ENCODE results near the gene COL15A1. TPM values are rescaled to one million over a fixed set of nuclear protein-coding genes. Genes with fewer than 3 reads are reported as not detected.

COL15A1 gene
- total and polyA plus RNA-seq, 8 donors, result 10.7 to 173 (median 27.8) TPM

DNA sequence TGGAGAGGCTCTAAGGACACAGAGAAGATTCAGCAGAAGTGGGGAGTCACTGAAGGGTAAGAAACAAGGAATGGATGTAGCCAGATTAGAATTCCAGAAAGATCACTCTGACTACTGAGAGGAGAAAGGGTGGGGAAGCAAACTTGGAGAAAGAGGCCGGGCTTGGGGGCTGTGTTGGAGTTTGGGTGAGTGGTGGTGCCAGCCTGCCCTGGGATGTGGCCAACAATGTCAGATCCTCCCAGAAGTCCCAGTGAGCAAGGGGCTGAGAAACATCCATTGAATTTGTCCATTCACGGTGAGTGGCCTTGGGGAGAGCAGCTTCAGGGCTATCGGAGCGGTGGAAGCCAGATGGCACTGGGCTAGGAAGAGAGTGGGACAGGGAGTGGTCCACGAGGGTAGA, 60.4 kb downstream of the COL15A1 start:
- no peak for DNase-seq
- Histone ChIP-seq H3K27me3 (no peaks in the 10 kb centered on the region), H3K9me3 (no peaks in the 10 kb centered on the region), H3K4me1 (peaks cover 1 to 19% (median 5%) of the 10 kb centered on the region in 4 donors), H3K36me3 (peaks cover 0 to 44% (median 20%) of the 10 kb centered on the region in 4 donors), H3K4me3 (no peak overlapping the region), H3K27ac (no peak overlapping the region)
- intact Hi-C loops (cut with DNase I; ENCODE audit: low total_unique reads), result no loop called here
- TF ChIP-seq, protein P1, sequence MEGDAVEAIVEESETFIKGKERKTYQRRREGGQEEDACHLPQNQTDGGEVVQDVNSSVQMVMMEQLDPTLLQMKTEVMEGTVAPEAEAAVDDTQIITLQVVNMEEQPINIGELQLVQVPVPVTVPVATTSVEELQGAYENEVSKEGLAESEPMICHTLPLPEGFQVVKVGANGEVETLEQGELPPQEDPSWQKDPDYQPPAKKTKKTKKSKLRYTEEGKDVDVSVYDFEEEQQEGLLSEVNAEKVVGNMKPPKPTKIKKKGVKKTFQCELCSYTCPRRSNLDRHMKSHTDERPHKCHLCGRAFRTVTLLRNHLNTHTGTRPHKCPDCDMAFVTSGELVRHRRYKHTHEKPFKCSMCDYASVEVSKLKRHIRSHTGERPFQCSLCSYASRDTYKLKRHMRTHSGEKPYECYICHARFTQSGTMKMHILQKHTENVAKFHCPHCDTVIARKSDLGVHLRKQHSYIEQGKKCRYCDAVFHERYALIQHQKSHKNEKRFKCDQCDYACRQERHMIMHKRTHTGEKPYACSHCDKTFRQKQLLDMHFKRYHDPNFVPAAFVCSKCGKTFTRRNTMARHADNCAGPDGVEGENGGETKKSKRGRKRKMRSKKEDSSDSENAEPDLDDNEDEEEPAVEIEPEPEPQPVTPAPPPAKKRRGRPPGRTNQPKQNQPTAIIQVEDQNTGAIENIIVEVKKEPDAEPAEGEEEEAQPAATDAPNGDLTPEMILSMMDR (IDR thresholded peaks at IDR 0.05), result no peak
- TF ChIP-seq POLR2A (IDR thresholded peaks at IDR 0.05) (no peak), EP300 (IDR thresholded peaks at IDR 0.05) (no peak), POLR2AphosphoS5 (IDR thresholded peaks at IDR 0.05) (no peak)
- 86 to 94% (median 92%) methylated on average over 5 of the region's 5 CpGs for WGBS, 5 donors

DNA sequence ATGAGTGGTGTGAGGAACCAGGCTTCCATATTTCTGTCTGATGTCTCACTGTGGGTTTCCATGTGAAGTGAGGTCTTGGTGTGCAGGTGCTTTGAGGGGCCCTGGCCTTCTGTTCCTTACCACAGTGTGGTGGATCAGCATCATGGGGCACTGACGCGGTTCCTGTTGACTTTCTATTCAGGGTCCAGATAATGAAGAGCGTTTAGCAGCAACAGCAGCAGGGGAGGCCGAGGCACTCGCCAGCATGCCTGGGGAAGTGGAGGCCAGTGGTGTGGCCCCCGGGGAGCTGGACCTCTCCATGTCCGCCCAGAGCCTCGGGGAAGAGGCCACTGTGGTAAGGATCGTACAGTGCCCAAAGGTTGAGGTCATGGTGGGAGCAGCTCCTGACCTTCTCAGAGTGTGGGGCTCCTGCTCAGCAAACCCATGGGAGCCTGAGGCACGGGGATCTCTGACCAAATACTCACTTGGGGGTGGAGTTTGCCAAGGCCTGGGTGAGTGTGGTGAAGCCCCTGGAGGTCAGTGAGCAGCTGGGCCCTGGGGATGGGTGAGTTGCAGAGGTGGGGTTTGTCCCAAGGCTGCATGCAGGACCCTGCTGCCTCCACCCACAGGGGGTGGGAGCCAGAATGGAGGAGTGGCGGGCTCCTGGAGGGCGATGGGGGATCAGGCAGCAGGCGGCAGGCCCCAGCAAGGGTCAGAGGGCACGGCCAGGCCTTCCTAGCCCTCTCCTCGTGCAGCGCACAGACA, 61.2 kb downstream of the COL15A1 start:
- 85 to 93% (median 90%) methylated on average over 16 of the region's 16 CpGs for WGBS, 5 donors
- intact Hi-C loops (cut with DNase I; ENCODE audit: low total_unique reads), result no loop called here
- H3K27me3 ChIP-seq, result no peaks in the 10 kb centered on the region
- peaks cover 0 to 44% (median 20%) of the 10 kb centered on the region in 4 donors for H3K36me3 ChIP-seq
- H3K9me3 ChIP-seq, result no peaks in the 10 kb centered on the region
- H3K4me1 ChIP-seq, result peaks cover 0 to 16% (median 3%) of the 10 kb centered on the region in 4 donors
- DNase-seq, result no peak
- no peak overlapping the region for H3K27ac ChIP-seq
- no peak overlapping the region for H3K4me3 ChIP-seq
- no peak for TF ChIP-seq POLR2A (IDR thresholded peaks at IDR 0.05)
- no peak for TF ChIP-seq EP300 (IDR thresholded peaks at IDR 0.05)
- no peak for TF ChIP-seq POLR2AphosphoS5 (IDR thresholded peaks at IDR 0.05)
- TF ChIP-seq, protein P1 (IDR thresholded peaks at IDR 0.05), result no peak

GRCh38 chr9:99005651-99006050, 61.9 kb downstream of the COL15A1 start:
- H3K27ac ChIP-seq, result no peak overlapping the region
- H3K4me3 ChIP-seq, result no peak overlapping the region
- peaks cover 0 to 7% (median 0%) of the 10 kb centered on the region in 4 donors for H3K9me3 ChIP-seq
- H3K36me3 ChIP-seq, result peaks cover 0 to 48% (median 20%) of the 10 kb centered on the region in 4 donors
- TF ChIP-seq EP300 (IDR thresholded peaks at IDR 0.05) (no peak), POLR2AphosphoS5 (IDR thresholded peaks at IDR 0.05) (no peak)
- TF ChIP-seq, protein P1 (IDR thresholded peaks at IDR 0.05), result no peak
- DNase-seq, result no peak
- WGBS, 5 donors, result 92 to 96% (median 94%) methylated on average over 6 of the region's 6 CpGs
- intact Hi-C loops (cut with DNase I; ENCODE audit: low total_unique reads), result no loop called here
- H3K4me1 ChIP-seq, result peaks cover 0 to 10% (median under 1%) of the 10 kb centered on the region in 4 donors
- no peaks in the 10 kb centered on the region for H3K27me3 ChIP-seq

GRCh38 chr9:99006511-99006910, 62.8 kb downstream of the COL15A1 start:
- intact Hi-C loops (cut with DNase I; ENCODE audit: low total_unique reads), result no loop called here
- Histone ChIP-seq H3K4me1 (peaks cover 0 to 1% (median 0%) of the 10 kb centered on the region in 4 donors), H3K36me3 (peaks cover 0 to 49% (median 20%) of the 10 kb centered on the region in 4 donors), H3K4me3 (no peak overlapping the region), H3K9me3 (peaks cover 0 to 13% (median 0%) of the 10 kb centered on the region in 4 donors), H3K27me3 (no peaks in the 10 kb centered on the region), H3K27ac (no peak overlapping the region)
- WGBS, 5 donors, result 84 to 100% (median 88%) methylated on average over 1 of the region's 1 CpG
- TF ChIP-seq POLR2AphosphoS5 (IDR thresholded peaks at IDR 0.05), result no peak
- no peak for TF ChIP-seq EP300 (IDR thresholded peaks at IDR 0.05)
- TF ChIP-seq POLR2A (IDR thresholded peaks at IDR 0.05), result no peak
- DNase-seq, result no peak

- Histone ChIP-seq H3K27me3 (no peaks in the 10 kb centered on the region), H3K36me3 (peaks cover 0 to 49% (median 20%) of the 10 kb centered on the region in 4 donors), H3K4me3 (no peak overlapping the region), H3K9me3 (peaks cover 0 to 13% (median 0%) of the 10 kb centered on the region in 4 donors), H3K4me1 (no peaks in the 10 kb centered on the region), H3K27ac (no peak overlapping the region)
- TF ChIP-seq, protein P1 (IDR thresholded peaks at IDR 0.05), result no peak
- TF ChIP-seq POLR2A (IDR thresholded peaks at IDR 0.05), result no peak
- TF ChIP-seq EP300 (IDR thresholded peaks at IDR 0.05), result no peak
- TF ChIP-seq POLR2AphosphoS5 (IDR thresholded peaks at IDR 0.05), result no peak
- intact Hi-C loops (cut with DNase I; ENCODE audit: low total_unique reads), result no loop called here
- WGBS, 5 donors, result 32 to 65% (median 42%) methylated on average over 2 of the region's 2 CpGs
- DNase-seq, result no peak
These were observed 63.3 kb downstream of the COL15A1 start for GRCh38 chr9:99006979-99007378.

Data from stomach (tissue), 9 donors.